IMR-90 (cell line): Measurements from ENCODE around the gene TRDMT1. TPM values are rescaled to one million over a fixed set of nuclear protein-coding genes. Genes with fewer than 3 reads are reported as not detected.

Experiments used
- ATAC-seq: fragments of 200-7000 bp; cut with Tn5 transposase; 2 replicates; pipeline ENCODE4 v1.9.1; 2020; ENCODE audit warnings: low read depth, mild to moderate bottlenecking, moderate library complexity
- BruUV-seq: library from RNA; stranded (reverse); fragments of 400-500 nt; replicated peaks from 2 replicates; lab custom pipeline; 2021; lab: Mats Ljungman, UMichigan
- CTCF ChIA-PET: fragments of 300-600 bp; formaldehyde crosslinking; extraction: SDS; loops from one replicate; lab custom pipeline; 2021; ENCODE audit warnings: antibody characterized with exemption; lab: Yijun Ruan, JAX
- POLR2A ChIA-PET: fragments of 300-600 bp; sonication (Branson Sonifier 250); formaldehyde crosslinking; loops from one replicate; lab custom pipeline; 2022; ENCODE audit warnings: antibody characterized with exemption; ENCODE audit not compliant: unreplicated experiment; lab: Charles Lee
- DNase-seq: peaks from one replicate; pipeline ENCODE4 v3.0.0; 2013
- H2AFZ ChIP-seq: replicated peaks from 2 replicates; pipeline ENCODE3; 2013; ENCODE audit warnings: low read length, mild to moderate bottlenecking; ENCODE audit not compliant: poor library complexity
- H2AK5ac ChIP-seq: 2 replicates; pipeline ENCODE4 v1.6.1; 2013; ENCODE audit warnings: low read depth, low read length, inconsistent platforms
- H2AK9ac ChIP-seq: replicated peaks from 2 replicates; pipeline ENCODE3; 2013; ENCODE audit warnings: mild to moderate bottlenecking, low read depth, low read length, moderate library complexity; ENCODE audit not compliant: poor library complexity
- H2BK120ac ChIP-seq: 2 replicates; pipeline ENCODE4 v1.6.1; 2013; ENCODE audit warnings: low read depth, low read length, inconsistent platforms
- H2BK15ac ChIP-seq: 3 replicates; pipeline ENCODE4 v1.6.1; 2013; ENCODE audit warnings: low read depth, low read length, inconsistent platforms
- H2BK20ac ChIP-seq: 2 replicates; pipeline ENCODE4 v1.6.1; 2013; ENCODE audit warnings: low read depth, mild to moderate bottlenecking, inconsistent platforms, low read length, moderate library complexity
- H2BK5ac ChIP-seq: 2 replicates; pipeline ENCODE4 v1.6.1; 2013; ENCODE audit warnings: mild to moderate bottlenecking, low read depth, low read length, inconsistent platforms; ENCODE audit not compliant: poor library complexity, severe bottlenecking
- H3K14ac ChIP-seq: replicated peaks from 2 replicates; pipeline ENCODE4 v1.6.1; 2013; ENCODE audit warnings: low read depth, low read length, inconsistent platforms
- H3K18ac ChIP-seq: 2 replicates; pipeline ENCODE4 v1.6.1; 2013; ENCODE audit warnings: low read depth, low read length, control low read depth
- H3K23ac ChIP-seq: 2 replicates; pipeline ENCODE4 v1.6.1; 2013; ENCODE audit warnings: low read depth, low read length, inconsistent platforms
- H3K27ac ChIP-seq: 2 replicates; pipeline ENCODE4 v1.5.1; 2013; ENCODE audit warnings: mild to moderate bottlenecking, control low read depth, low read length; ENCODE audit not compliant: insufficient read depth
- H3K27me3 ChIP-seq: 2 replicates; pipeline ENCODE4 v1.6.1; 2013; ENCODE audit warnings: low read length; ENCODE audit not compliant: control insufficient read depth, insufficient read depth
- H3K36me3 ChIP-seq: 2 replicates; pipeline ENCODE4 v1.6.1; 2013; ENCODE audit warnings: low read length, mixed read lengths; ENCODE audit not compliant: control insufficient read depth, insufficient read depth
- H3K4ac ChIP-seq: 2 replicates; pipeline ENCODE4 v1.6.1; 2013; ENCODE audit warnings: low read depth, low read length, inconsistent platforms
- H3K4me1 ChIP-seq: 2 replicates; pipeline ENCODE4 v1.6.1; 2013; ENCODE audit warnings: low read length, mixed read lengths; ENCODE audit not compliant: control insufficient read depth, insufficient read depth
- H3K4me2 ChIP-seq: 2 replicates; pipeline ENCODE4 v1.6.1; 2013; ENCODE audit warnings: low read depth, mild to moderate bottlenecking, control low read depth, low read length, moderate library complexity
- H3K4me3 ChIP-seq: 2 replicates; pipeline ENCODE4 v1.5.1; 2013; ENCODE audit warnings: low read depth, mild to moderate bottlenecking, control low read depth, low read length, moderate library complexity; ENCODE audit not compliant: insufficient read depth
- H3K56ac ChIP-seq: 2 replicates; pipeline ENCODE4 v1.6.1; 2013; ENCODE audit warnings: low read length, inconsistent platforms; ENCODE audit not compliant: insufficient read depth; ENCODE audit errors: extremely low read depth
- H3K79me1 ChIP-seq, 2 experiments: 2 replicates each; pipeline ENCODE4 v1.6.1; 2013; ENCODE audit warnings: low read length in 2 of 2, inconsistent platforms in 1 of 2, low read depth in 1 of 2
- H3K9ac ChIP-seq: 2 replicates; pipeline ENCODE4 v1.6.1; 2013; ENCODE audit warnings: low read depth, low read length, control low read depth
- H3K9me1 ChIP-seq: 2 replicates; pipeline ENCODE4 v1.6.1; 2013; ENCODE audit warnings: low read length, inconsistent platforms; ENCODE audit not compliant: insufficient read depth
- H3K9me3 ChIP-seq: 2 replicates; pipeline ENCODE4 v1.6.1; 2013; ENCODE audit warnings: low read length; ENCODE audit not compliant: control insufficient read depth, insufficient read depth
- H4K20me1 ChIP-seq: 2 replicates; pipeline ENCODE4 v1.6.1; 2013; ENCODE audit warnings: low read length, inconsistent platforms; ENCODE audit not compliant: insufficient read depth
- H4K5ac ChIP-seq: 2 replicates; pipeline ENCODE4 v1.6.1; 2013; ENCODE audit warnings: mild to moderate bottlenecking, low read depth, low read length, control low read depth
- H4K8ac ChIP-seq, 2 experiments: 2 replicates each; pipeline ENCODE4 v1.6.1; 2013; ENCODE audit warnings: low read depth in 2 of 2, low read length in 2 of 2, control low read depth in 1 of 2, inconsistent platforms in 1 of 2
- H4K91ac ChIP-seq: 2 replicates; pipeline ENCODE4 v1.6.1; 2013; ENCODE audit warnings: low read depth, low read length, inconsistent platforms; ENCODE audit not compliant: insufficient read depth
- BHLHE40 ChIP-seq: fragments of 150-350 bp; IDR thresholded peaks from 2 replicates; pipeline ENCODE4 v1.6.1; 2016; ENCODE audit warnings: mild to moderate bottlenecking, low read depth, low read length
- CEBPB ChIP-seq: IDR thresholded peaks from 2 replicates; pipeline ENCODE4 v1.6.1; 2012; ENCODE audit warnings: low read depth, low read length, improper control_type of control experiment
- POLR2A ChIP-seq: IDR thresholded peaks from 2 replicates; pipeline ENCODE4 v1.6.1; 2012; ENCODE audit warnings: mild to moderate bottlenecking, low read depth, low read length
- WGBS, 2 experiments: methylation state at CpG; one replicate each; pipeline versions ENCODE4 v1.1.5 to v1.1.7; 2013; ENCODE audit warnings: missing lambda C conversion rate in 2 of 2; ENCODE audit not compliant: insufficient read length in 1 of 2; ENCODE audit errors: extremely low coverage in 2 of 2; 5-methylcytosine and 5-hydroxymethylcytosine counted together
- dilution Hi-C: fragments of 300-500 bp; cut with HindIII; formaldehyde crosslinking; loops from one replicate; pipeline ENCODE4 v1.14.3; 2018; ENCODE audit warnings: low sequenced_read_pairs; ENCODE audit not compliant: unreplicated experiment
- in situ Hi-C: fragments of 300-500 bp; cut with MboI; formaldehyde crosslinking; loops from 3 replicates; pipeline ENCODE4 v1.14.3; 2019; ENCODE audit warnings: low sequenced_read_pairs, inconsistent platforms, mixed read lengths
- intact Hi-C: fragments of 100-400 bp; cut with micrococcal nuclease; formaldehyde crosslinking; loops from 2 replicates; pipeline ENCODE4 v1.10.0; 2022
- polyA plus RNA-seq, 3 experiments: library from polyadenylated mRNA; depleted of rRNA; stranded (reverse); fragments of >200 nt; gene quantifications; 2 replicates each; pipeline ENCODE4 v1.2.3, GENCODE V29; 2012; ENCODE audit warnings: low replicate concordance in 1 of 3
- total RNA-seq: library from RNA; depleted of rRNA; stranded (reverse); fragments of >200 nt; gene quantifications from 2 replicates; pipeline ENCODE4 v1.2.3, GENCODE V29; 2012

Gene TRDMT1
- total and polyA plus RNA-seq, 2 of the 4 experiments (the other 2 are of a cell fraction) = 2.1 to 4.7 TPM

GRCh38 chr10:17233286-17233991 lies 32.0 kb upstream of the TRDMT1 start:
- Histone ChIP-seq H3K36me3 (peaks cover 55% of the 10 kb centered on the region), H3K27ac (peak overlapping the region; percentile 25; the same call in 1 of the 2 replicates), H3K9me1 (no peaks in the 10 kb centered on the region), H3K56ac (no peak overlapping the region), H3K18ac (no peak overlapping the region), H2AFZ (no peak overlapping the region), H3K79me1 (peaks cover 15 to 30% of the 10 kb centered on the region in 2 experiments), H2BK15ac (no peak overlapping the region), H2AK5ac (no peak overlapping the region), H3K4ac (no peak overlapping the region), H4K91ac (no peak overlapping the region), H3K4me2 (peak overlapping the region; percentile 64), H3K9me3 (no peaks in the 10 kb centered on the region), H2BK120ac (no peak overlapping the region), H3K9ac (peak overlapping the region; percentile 42; the same call in 1 of the 2 replicates), H4K5ac (no peak overlapping the region), H2BK20ac (no peak overlapping the region), H4K8ac (no peak overlapping the region), H3K4me1 (peaks cover 8% of the 10 kb centered on the region), H2BK5ac (no peak overlapping the region), H3K4me3 (peak overlapping the region; percentile 14; the same call in 1 of the 2 replicates), H3K14ac (peak overlapping the region; percentile 7; the same call in 1 of the 2 replicates), H3K23ac (peak overlapping the region; percentile 58), H3K27me3 (no peaks in the 10 kb centered on the region), H4K20me1 (peaks cover 90% of the 10 kb centered on the region), H2AK9ac (no peak overlapping the region)
- ChIA-PET POLR2A (interaction anchor here (1.0 kb wide), 1 partner anchor 18 kb away, joined by 3 read pairs; no protein-coding TSS in a partner anchor), CTCF (no interaction called here)
- in situ Hi-C loops (no loop called here), dilution Hi-C loops (no loop called here), intact Hi-C loops (no loop called here)
- TF ChIP-seq POLR2A = peak; percentile 93
- TF ChIP-seq CEBPB = no peak
- TF ChIP-seq BHLHE40 = no peak
- BruUV-seq = no TSS peak
- ATAC-seq (no peak), DNase-seq (no peak)
- WGBS, 2 experiments = 86% methylated on average over 5 of the region's 14 CpGs; no CpG with 5 or more reads in 1 of the 2 experiments
